HG02981 (cell line): ENCODE measurements around the gene UNC119B.

Experiments used
- ATAC-seq: cut with Tn5 transposase; IDR thresholded peaks from one replicate; pipeline ENCODE4 v1.9.1; 2021; ENCODE audit warnings: mild to moderate bottlenecking, moderate library complexity; ENCODE audit not compliant: unreplicated experiment

UNC119B gene

DNA sequence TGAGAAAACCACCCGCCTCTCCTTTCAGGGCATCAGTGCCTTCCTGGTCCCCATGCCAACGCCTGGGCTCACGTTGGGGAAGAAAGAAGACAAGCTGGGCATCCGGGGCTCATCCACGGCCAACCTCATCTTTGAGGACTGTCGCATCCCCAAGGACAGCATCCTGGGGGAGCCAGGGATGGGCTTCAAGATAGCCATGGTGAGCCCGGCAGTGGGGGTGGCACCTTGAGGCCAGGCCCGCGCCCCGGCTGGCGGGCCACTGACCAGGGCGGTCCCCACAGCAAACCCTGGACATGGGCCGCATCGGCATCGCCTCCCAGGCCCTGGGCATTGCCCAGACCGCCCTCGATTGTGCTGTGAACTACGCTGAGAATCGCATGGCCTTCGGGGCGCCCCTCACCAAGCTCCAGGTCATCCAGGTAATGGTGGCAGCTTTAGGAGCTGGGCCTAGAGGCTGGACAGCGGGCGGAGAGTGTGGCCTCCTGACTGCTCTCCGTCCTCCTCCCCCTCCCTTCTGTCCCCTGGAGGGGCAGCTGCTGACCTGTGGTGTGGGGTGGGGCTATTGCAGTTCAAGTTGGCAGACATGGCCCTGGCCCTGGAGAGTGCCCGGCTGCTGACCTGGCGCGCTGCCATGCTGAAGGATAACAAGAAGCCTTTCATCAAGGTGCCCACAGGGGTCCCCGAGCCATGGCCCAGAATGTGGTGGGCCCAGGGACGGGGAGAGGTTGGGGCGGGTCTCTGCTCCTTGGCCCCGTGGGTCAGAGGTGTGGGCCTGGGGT is 28.2 kb downstream of the UNC119B start:
- no peak for ATAC-seq

DNA sequence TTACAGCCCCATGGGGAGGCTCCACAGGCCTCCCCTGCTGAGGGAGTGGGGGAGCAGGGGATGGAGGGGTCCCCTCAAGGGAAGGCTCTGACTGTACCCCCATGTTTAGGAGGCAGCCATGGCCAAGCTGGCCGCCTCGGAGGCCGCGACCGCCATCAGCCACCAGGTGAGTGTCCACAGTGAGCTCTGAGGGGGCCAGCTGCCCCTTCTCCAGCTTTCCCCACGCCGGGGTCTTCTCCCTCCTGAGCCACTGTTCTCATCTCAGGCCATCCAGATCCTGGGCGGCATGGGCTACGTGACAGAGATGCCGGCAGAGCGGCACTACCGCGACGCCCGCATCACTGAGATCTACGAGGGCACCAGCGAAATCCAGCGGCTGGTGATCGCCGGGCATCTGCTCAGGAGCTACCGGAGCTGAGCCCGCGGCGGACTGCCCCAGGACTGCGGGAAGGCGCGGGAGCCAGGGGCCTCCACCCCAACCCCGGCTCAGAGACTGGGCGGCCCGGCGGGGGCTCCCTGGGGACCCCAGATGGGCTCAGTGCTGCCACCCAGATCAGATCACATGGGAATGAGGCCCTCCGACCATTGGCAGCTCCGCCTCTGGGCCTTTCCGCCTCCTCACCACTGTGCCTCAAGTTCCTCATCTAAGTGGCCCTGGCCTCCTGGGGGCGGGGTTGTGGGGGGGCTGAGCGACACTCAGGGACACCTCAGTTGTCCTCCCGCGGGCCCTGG is 28.9 kb downstream of the UNC119B start:
- no peak for ATAC-seq

DNA sequence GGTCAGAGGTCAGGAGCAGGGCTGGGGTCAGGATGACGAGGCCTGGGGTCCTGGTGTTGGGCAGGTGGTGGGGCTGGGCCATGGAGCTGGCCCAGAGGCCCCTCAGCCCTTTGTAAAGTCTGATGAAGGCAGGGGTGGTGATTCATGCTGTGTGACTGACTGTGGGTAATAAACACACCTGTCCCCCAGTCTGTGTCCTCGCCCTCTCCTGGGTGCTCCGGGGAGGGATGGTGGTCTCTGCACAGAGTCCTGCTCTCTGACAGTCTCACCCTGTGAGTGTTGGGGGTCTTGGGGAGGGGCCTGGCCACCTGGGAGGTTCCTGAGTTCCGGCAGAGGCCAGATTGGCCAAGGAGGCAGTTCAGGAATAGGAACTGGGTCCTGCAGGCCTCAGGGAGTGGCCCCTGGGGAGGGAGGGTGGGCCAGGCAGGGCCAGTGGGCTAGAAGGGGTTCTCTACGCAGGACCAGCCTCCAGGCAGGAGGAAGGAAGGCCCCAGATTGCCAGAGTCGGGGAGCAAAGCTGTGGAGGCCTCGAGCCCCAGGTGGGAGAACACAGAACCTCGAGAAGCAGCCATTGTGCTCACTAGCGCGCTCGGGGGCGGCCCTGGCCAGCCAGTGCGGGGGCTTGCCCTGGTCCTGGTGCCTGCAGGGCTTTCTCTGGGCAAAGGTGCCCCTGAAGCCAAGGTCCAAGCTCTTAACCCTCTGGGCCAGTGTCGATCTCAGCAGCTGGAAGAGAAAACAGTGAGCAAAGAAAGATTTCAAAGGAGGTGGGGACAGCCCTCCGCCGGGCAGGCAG is 29.8 kb downstream of the UNC119B start:
- no peak for ATAC-seq

DNA sequence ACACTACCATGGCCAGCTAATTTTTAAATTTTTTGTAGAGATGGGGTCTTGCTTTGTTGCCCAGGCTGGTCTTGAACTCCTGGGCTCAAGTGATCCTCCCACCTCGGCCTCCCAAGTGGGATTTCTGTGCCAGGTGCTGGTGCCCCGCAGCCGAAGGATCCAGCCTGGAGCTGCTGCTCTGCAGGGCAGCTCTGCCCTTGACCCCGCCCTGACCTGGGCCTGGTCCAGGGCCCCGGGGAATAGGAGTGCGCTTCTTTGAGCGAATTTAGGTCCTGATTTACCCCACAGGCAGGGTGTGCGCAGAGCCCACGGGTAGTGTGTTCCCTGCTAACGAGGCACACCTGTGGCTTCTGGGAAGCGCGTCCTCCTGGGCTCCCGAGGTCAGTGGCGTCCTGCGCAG is 30.6 kb downstream of the UNC119B start:
- ATAC-seq = no peak

DNA sequence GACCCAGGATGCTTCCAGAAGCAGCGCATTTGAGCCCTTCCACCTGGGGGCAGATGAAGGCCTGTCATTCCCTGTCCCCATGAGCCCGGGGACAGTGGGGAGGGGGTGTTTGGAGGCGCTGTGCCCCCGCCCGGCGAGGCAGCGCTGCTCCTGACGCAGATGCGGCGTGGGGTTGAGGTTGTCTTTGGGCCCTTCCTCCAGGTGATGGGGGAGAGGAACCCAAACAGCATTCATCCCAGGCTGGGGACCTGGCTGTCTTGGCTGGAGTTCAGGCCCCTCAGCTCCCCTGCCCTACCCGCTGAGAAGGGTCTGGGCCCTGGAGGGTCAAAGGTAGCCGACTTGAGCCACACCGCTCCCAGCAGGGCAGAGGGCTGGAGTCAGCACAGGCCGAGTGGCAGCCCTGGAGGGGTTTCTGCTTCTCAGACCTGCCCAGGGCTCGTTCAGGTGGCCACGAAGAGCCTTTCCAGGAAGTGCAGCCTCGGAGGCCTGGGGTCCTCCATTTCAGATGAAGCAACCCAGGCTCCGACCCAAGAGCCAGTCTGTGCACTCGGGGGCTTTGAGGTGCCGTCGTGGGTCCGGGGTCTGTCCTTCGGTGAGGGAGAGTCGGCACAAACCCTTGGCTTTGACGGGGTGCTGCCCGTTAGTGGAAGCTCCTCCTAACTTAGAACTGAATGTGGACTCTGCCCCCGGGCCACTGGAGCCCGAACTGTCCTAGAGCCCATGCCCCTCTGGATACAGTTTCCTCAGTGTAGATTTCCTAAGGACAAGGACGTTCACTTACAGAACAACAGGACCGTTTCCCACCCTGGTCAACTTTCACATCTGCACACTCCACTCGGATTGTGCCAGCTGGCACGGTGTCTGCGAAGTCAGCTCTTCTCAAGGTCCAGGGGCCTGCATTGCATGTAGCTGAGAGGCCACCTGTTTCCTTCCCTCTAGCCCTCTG is 31.5 kb downstream of the UNC119B start:
- no peak for ATAC-seq

DNA sequence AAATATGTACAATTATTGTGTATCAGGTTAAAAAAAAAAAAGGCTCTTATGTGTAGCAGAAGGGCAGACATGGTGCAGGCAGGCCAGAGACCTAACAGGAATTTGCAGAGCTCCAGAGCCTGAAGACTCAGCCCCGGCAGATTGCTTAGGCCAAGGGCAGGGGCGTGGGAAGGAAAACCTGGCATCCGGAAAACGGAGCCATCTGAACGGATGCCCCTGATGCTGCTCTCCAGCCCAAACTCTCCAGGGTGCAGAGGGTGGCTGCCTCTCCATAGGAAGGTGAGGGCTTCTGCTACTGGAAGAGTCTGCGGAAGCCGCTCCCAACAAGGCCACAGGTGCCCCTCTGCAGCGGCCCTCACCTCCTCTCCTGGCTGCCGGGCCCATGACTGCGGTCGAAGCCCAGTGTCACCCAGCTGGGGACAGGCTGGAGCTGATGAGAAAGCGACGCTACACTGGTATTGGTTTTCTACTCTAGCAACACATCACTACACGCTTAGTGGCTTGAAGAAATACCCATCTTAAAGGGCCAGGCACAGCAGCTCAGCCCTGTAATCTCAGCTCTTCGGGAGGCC is 34.8 kb downstream of the UNC119B start:
- no peak for ATAC-seq

DNA sequence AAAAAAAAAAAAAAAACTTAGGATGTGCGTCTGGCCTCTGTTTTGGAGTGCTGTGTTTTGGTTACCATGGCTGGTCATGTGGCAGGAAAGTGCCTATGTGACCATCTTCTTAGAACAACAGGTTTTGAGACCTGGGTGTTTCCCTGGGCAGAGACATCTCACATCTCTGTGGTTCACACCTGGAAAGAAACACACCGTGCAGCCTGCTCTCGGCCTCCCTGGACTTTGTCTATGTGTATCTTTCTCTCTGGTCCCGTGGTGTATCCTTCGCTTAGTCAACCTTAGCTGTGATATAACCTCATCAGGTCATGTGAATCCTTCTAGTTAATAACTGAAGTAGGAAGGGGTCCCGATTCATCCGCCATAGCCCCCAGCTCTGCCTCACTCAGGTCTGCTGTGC is 38.0 kb downstream of the UNC119B start:
- no peak for ATAC-seq

DNA sequence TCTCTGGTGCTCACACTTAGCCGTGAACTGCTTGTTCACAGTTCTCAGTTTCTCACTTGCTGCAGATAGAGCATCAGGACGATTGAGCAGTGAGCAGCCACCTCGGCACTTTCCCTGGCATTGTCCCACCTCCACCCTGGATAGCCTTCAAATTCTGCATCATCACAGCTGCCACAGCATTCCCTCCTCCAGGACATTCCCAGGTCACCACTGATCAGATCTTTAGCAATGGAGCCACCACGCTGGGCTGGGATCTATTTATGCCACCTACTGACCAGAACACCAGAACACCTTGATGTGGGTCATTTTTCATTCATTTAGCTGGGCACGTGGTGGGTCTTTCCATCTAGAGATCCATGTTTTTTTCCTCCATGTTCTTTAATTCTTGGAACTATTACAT is 39.0 kb downstream of the UNC119B start:
- ATAC-seq = no peak

DNA sequence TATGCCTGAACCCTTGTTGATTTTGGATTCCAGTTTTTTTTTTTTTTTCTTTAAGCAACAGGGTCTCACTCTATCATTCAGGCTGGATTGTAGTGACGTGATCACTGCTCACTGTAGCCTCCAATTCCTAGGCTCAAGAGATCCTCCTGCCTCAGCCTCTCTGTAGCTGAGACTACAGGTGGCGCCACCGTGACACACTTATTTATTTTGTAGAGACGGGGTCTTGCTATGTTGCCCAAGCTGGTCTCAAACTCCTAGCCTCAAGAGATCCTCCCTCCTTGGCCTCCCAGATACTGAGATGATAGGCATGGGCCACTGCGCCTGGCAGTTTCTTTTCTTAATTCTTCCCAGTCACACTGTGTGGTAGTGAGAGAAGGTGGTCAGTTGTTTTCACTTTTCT is 40.5 kb downstream of the UNC119B start:
- ATAC-seq = no peak

DNA sequence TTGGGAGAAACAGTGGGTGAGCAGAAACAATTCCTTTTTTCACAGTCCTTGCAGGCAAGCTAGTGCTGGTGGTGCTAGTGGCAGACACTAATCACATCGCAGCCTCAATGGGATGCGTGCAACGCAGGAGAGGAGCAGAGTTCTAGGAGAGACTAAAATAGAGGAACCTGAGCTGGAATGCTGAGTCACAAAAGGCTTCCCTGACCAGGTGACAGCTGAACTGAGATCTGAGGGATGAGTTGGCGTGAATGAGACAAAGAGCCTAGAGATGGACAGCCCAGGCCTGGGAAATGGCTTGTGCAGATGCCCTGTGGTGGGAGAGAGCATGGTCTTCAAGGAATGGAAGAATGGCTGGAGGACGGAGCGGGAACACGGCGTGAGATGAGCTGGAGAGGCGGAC is 41.1 kb downstream of the UNC119B start:
- no peak for ATAC-seq

DNA sequence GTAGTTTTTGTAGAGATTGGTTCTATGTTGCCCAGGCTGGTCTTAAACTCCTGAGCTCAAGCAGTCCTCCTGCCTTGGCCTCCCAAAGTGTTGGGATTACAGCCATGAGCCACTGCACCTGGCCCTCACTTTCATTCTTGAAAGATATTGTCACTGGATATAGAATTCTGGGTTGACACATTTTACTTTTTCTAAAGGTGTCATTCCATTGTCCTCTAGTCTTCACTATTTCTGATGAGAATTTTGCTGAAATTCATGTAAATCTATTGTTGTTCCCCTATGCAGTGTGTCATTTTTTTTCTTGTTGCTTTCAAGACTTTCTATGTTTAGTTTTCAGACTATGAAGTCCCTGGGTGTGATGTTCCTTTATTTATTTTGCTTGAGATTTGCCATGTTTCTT is 44.5 kb downstream of the UNC119B start:
- no peak for ATAC-seq

DNA sequence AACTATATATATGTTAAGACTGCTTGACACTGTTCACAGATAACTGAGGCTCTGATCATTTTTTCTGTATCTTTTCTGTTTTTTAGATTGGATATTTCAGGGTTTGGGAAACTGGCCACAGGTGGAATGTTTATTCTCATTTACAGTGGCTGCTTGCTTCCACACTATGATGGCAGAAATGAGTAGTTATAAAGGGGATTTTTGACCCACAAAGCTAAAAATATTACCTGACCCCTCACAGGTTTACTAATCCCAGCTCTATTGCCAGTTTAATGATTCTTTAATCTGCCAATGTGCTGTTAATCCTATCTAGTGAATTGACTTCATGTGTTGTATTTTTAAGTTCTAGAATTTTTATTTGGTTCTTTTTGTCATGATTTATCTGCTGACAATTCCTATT is 45.0 kb downstream of the UNC119B start:
- no peak for ATAC-seq

DNA sequence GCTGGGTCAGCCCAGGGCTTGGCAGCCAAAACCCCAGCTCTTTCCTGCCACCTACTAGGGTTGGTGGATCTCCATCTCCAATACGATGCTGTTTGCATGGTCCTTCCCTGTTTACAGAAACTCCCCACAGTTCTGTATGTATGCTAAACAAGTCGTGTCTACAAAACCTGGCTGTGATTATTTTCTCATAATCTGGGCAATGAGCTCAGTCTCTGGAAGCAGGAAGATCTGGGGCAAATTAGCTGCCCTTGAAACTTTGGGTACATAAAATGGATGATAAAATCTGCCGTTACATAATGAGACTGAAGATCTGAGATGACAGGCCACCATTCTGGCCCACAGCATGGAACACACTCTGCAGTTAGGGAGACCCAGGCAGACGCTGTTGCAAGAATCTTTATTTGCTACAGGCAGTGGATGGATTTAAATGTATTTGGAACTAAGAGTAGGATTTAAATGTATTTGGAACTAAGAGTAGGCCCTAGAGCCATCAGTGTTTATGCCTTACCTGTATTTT is 47.0 kb downstream of the UNC119B start:
- no peak for ATAC-seq

DNA sequence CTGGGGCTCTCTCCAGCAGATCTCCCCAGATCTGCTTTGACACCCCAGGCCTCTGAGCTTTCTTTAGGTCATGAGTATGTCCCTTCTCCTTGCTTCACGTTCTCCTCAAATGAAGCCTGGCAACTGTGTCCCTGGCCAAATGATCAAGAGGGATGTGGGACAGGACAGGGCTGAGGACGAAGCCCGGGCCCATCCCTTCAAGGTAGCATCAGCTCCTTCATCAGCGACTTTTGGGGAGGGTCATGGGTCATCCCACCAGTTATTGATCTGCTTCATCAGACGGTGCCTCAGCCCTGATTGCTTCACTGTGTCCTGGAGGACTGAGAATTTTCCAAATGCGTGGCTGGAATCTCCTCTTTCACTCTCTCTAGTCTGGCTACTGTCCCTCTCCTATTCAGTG is 47.7 kb downstream of the UNC119B start:
- ATAC-seq = no peak

DNA sequence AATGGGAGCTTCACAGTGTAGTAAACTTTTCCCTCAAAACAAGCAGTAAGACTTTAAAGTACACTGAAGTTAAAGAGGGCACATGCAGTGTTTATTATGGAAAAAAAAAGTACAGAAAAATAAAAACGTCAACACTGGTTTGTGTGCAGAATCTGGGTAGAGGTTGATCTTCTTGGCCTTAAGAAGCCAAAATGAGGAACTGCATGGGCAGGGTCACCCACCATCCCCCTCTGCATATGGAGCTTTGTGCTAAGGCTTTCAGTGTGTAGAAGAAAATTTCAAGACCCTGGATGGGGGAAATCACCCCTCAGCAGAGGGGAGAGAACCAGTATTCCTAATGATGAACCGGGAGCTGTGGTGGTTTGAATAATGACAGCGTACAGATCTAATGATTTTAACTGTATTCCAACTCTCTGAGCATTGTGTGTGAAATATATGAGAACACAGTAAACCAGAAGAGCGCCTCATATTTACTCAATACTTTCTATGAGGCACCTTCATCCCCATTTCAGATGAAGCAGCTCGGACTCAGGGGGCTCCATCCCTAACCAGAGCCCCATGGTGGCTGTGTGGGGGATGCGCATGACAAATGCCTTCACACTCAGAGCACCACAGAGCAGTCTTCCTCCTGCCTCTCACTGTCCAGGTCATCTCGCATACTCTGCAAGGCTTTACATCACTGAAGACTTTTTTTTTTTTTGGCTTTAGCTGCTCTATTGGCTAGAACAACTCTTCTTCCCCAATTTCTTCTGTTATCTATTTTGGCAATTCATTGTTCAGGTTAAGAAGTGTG is 48.7 kb downstream of the UNC119B start:
- no peak for ATAC-seq

DNA sequence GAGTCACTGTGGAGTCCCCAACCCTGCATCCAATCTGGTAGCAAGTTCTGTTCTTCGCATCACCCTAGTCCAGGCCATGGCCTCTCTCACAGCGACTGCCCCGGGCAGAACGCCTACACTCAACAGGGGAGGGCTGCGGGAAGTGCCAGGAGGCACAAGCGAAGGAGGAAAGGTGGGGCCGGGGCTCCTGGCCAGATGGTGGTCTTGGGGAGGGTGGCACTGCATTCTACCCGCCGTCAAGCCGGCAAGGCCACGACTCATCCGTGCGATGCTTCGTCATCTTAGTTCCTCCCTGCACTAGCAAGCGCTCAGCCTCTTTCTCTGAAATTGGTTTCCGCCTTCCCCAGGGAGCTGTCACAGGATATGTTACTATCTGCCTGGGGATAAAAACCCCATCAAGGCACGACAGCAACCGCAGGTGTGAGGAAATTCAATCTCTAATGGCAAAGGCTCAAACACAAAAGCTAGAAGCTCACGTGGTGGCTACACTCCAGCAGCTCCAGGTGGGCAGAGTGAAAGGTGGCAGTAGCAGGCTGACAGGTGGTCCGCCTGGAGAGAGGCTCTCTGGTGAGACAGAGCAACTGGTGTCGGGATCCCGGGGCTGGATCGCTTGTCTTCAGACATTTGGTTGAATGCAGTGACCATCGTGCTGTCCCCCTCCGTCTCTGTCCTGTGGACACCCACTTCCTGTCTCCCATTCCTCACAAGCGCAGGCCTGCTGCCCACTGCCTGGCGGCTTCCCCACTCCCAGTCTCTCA is 49.5 kb downstream of the UNC119B start:
- no peak for ATAC-seq

DNA sequence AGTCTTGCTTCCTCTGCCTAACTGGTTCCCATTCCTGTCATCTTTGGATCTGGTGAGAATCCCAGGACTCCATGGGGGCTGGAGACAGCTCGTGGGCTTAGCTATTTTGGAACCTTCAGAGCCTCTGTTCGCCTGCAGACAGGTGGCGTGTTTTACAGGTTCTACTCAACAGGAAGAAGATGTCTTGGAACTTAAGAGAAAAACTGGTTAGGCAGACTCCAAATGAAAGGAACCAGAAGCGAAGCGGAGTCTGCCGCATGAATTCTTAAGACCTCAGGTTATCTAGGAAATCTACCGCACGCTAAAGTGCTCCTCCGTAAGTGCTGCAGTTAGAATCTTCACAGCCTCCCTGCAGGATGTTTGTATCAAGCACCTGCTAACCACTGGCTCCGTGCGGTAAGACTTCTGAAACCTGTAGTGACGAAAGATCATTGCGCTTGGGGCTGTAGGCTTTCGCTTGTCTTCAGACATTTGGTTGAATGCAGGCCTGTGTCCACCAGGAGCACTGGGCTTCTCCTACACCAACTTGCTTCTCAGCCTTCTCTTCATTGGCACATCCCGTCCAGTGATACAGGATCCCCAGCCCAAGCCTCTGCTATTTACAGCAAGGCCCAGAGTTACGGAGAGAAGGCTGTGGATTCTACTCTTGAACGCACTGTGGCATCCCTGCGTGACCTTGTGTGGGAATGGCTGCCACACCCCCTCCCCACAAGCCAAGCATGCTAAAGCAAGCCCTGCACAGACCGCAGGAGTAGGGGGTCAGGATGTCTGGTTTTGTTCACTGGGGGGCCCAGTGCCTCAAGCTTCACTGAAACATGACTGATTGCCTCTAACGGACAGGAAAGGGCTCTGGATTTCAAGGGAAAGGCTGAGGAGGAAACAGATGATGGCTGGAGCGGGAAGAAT is 50.3 kb downstream of the UNC119B start:
- no peak for ATAC-seq
